Parathyroid adenoma (tissue), 2 donors: ENCODE data around the gene CIRBP.

Experiments
- H2AFZ ChIP-seq: fragments of 300-600 bp; sonication (generic); one replicate; pipeline ENCODE4 v1.7.0; 2017; ENCODE audit warnings: antibody characterized with exemption, mild to moderate bottlenecking
- H3K27ac ChIP-seq: fragments of 300-600 bp; sonication (generic); one replicate; pipeline ENCODE4 v1.7.0; 2017
- H3K27me3 ChIP-seq: fragments of 300-600 bp; sonication (generic); one replicate; pipeline ENCODE4 v1.7.0; 2017; ENCODE audit warnings: low read length; ENCODE audit not compliant: control insufficient read depth, insufficient read depth
- H3K36me3 ChIP-seq: fragments of 300-600 bp; sonication (generic); one replicate; pipeline ENCODE4 v1.7.0; 2017; ENCODE audit warnings: low read length; ENCODE audit not compliant: control insufficient read depth, insufficient read depth
- H3K4me1 ChIP-seq: fragments of 300-600 bp; sonication (generic); one replicate; pipeline ENCODE4 v1.7.0; 2017; ENCODE audit warnings: control low read depth
- H3K4me2 ChIP-seq: fragments of 300-600 bp; sonication (generic); one replicate; pipeline ENCODE4 v1.7.0; 2017; ENCODE audit warnings: low read length
- H3K4me3 ChIP-seq: fragments of 300-600 bp; sonication (generic); one replicate; pipeline ENCODE4 v1.7.0; 2017; ENCODE audit warnings: low read depth, low read length
- H3K79me2 ChIP-seq: fragments of 300-600 bp; sonication (generic); one replicate; pipeline ENCODE4 v1.7.0; 2017; ENCODE audit warnings: control low read depth
- H3K9ac ChIP-seq: fragments of 300-600 bp; sonication (generic); one replicate; pipeline ENCODE4 v1.7.0; 2017; ENCODE audit warnings: mild to moderate bottlenecking
- H3K9me3 ChIP-seq: fragments of 300-600 bp; sonication (generic); one replicate; pipeline ENCODE4 v1.7.0; 2017; ENCODE audit warnings: low read length; ENCODE audit not compliant: control insufficient read depth
- CTCF ChIP-seq: fragments of 300-600 bp; sonication (generic); IDR thresholded peaks from one replicate; pipeline ENCODE4 v1.7.0; 2017; ENCODE audit warnings: antibody characterized with exemption, mild to moderate bottlenecking
- donor health status: primary hyperparathyroidism.

The CIRBP gene

DNA sequence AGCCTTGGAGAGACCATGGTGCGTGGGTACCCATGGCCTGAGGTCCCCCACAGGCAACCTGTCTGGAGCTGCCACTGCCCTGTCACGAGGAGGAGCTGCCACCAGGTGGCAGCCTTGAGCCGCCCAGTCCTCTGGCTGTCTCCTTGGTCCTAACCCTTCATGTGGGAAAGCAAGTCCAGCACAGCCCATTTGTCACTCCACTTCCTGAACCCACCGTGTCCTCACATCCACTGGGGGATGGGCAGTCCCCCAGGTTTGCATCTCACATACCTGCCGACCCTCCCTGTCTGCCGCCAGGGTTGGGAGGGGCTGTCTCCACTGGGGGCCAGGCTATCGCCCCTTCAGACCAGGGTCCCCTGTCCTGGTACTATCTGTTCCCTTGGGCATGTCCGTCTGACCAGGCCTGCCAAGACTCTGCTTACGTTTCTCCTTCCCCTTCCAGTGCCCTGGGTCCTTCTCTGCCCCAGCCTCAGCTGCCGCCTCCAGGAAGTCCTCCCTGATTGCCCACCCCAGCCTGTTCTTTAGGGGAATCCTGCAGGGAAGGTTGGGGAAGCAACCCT lies 10.7 kb downstream of the CIRBP start:
- Histone ChIP-seq H3K4me3 (no peak overlapping the region), H3K9me3 (no peaks in the 10 kb centered on the region), H3K27me3 (no peaks in the 10 kb centered on the region), H2AFZ (no peak overlapping the region), H3K79me2 (no peaks in the 10 kb centered on the region), H3K4me2 (no peak overlapping the region), H3K4me1 (peaks cover 13% of the 10 kb centered on the region), H3K36me3 (no peaks in the 10 kb centered on the region), H3K27ac (no peak overlapping the region), H3K9ac (no peak overlapping the region)
- TF ChIP-seq CTCF: peak; percentile 98

- Histone ChIP-seq H3K4me1 (peaks cover 9% of the 10 kb centered on the region), H3K9me3 (no peaks in the 10 kb centered on the region), H2AFZ (no peak overlapping the region), H3K4me2 (no peak overlapping the region), H3K36me3 (no peaks in the 10 kb centered on the region), H3K27ac (no peak overlapping the region), H3K79me2 (no peaks in the 10 kb centered on the region), H3K4me3 (no peak overlapping the region), H3K27me3 (no peaks in the 10 kb centered on the region), H3K9ac (no peak overlapping the region)
- no peak for TF ChIP-seq CTCF
Measured at GRCh38 chr19:1280636-1281568, 11.8 kb downstream of the CIRBP start.

DNA sequence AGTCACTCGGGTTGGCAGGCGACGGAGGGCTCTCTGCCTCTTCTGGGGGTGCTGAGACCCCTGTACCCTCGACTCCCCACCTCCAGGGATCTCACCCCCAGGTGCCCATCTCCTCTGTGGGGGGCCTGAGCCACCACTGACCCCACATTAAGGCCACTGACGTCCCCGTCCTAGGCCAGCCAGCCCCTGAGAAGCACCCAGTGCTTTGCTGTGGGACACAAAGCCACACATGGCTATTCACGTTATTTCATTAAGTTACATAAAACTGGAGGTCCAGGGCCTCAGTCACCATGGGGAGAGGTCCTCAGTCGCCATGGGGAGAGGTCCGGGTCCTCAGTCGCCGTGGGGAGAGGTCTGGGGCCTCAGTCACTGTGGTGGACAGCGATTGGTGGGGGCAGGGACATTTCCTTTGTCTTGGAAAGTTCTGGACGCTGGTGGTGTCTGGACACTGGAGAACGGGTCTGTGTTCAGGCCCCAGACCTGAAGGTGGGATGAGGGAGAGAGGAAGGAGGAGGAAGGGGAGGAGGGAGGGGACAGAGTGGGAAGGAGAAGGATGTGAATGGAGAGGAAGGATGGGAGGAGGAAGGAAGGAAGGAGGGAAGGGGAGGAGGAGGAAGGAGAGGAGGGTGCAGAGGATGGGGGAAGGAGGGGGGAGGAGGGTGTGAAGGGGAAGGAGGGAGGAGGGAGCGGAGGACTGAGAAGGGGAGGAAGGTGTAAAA lies 12.6 kb downstream of the CIRBP start:
- Histone ChIP-seq H3K4me1 (peaks cover 5% of the 10 kb centered on the region), H3K27me3 (no peaks in the 10 kb centered on the region), H3K79me2 (no peaks in the 10 kb centered on the region), H3K4me2 (no peak overlapping the region), H3K9ac (no peak overlapping the region), H3K4me3 (no peak overlapping the region), H2AFZ (no peak overlapping the region), H3K36me3 (no peaks in the 10 kb centered on the region), H3K27ac (no peak overlapping the region), H3K9me3 (no peaks in the 10 kb centered on the region)
- TF ChIP-seq CTCF: no peak

- H3K9me3 ChIP-seq: no peaks in the 10 kb centered on the region
- no peak overlapping the region for H2AFZ ChIP-seq
- no peak overlapping the region for H3K27ac ChIP-seq
- H3K79me2 ChIP-seq: no peaks in the 10 kb centered on the region
- no peak overlapping the region for H3K4me2 ChIP-seq
- H3K4me1 ChIP-seq: peaks cover 5% of the 10 kb centered on the region
- no peak overlapping the region for H3K4me3 ChIP-seq
- no peaks in the 10 kb centered on the region for H3K27me3 ChIP-seq
- H3K9ac ChIP-seq: no peak overlapping the region
- H3K36me3 ChIP-seq: no peaks in the 10 kb centered on the region
- TF ChIP-seq CTCF: no peak
Measured at GRCh38 chr19:1282588-1283206, 13.6 kb downstream of the CIRBP start.
